Calu3 (cell line): ENCODE data around the gene POFUT1. TPM values are rescaled to one million over a fixed set of nuclear protein-coding genes. Genes with fewer than 3 reads are reported as not detected.

ENCODE experiments used
- BruUV-seq: library from RNA; stranded (reverse); fragments of 400-500 nt; replicated peaks from 2 replicates; lab custom pipeline; 2021; lab: Mats Ljungman, UMichigan
- CTCF ChIA-PET: fragments of 300-600 bp; sonication (Branson Sonifier 250); formaldehyde crosslinking; loops from one replicate; lab custom pipeline; 2022; ENCODE audit warnings: antibody characterized with exemption; lab: Charles Lee
- DNase-seq: peaks from one replicate; pipeline ENCODE4 v3.0.0; 2022
- H3K27ac Mint-ChIP-seq: one replicate; pipeline ENCODE4 v1.8.0; 2022; ENCODE audit warnings: mixed read lengths; ENCODE audit not compliant: unreplicated experiment
- H3K27me3 Mint-ChIP-seq: one replicate; pipeline ENCODE4 v1.8.0; 2022; ENCODE audit warnings: mixed read lengths; ENCODE audit not compliant: unreplicated experiment
- H3K36me3 Mint-ChIP-seq: one replicate; pipeline ENCODE4 v1.8.0; 2022; ENCODE audit warnings: mild to moderate bottlenecking, moderate library complexity, mixed read lengths; ENCODE audit not compliant: insufficient read depth, unreplicated experiment
- H3K4me1 Mint-ChIP-seq: one replicate; pipeline ENCODE4 v1.8.0; 2022; ENCODE audit warnings: mild to moderate bottlenecking, low read depth, mixed read lengths; ENCODE audit not compliant: unreplicated experiment
- H3K4me3 Mint-ChIP-seq: one replicate; pipeline ENCODE4 v1.8.0; 2022; ENCODE audit warnings: mild to moderate bottlenecking, low read depth, moderate library complexity, mixed read lengths; ENCODE audit not compliant: unreplicated experiment
- H3K9me3 Mint-ChIP-seq: one replicate; pipeline ENCODE4 v1.8.0; 2022; ENCODE audit warnings: low read depth, mixed read lengths; ENCODE audit not compliant: unreplicated experiment
- CTCF ChIP-seq: fragments of 200-600 bp; IDR thresholded peaks from one replicate; pipeline ENCODE4 v1.8.0; 2022; ENCODE audit warnings: antibody characterized with exemption; ENCODE audit not compliant: unreplicated experiment
- intact Hi-C: fragments of 100-400 bp; cut with micrococcal nuclease; formaldehyde crosslinking; loops from one replicate; pipeline ENCODE4 v1.10.0; 2022; ENCODE audit not compliant: unreplicated experiment
- total RNA-seq: library from RNA; stranded (reverse); gene quantifications from 2 replicates; pipeline ENCODE4 v1.2.3, GENCODE V29; 2022

Gene POFUT1
- total RNA-seq, 1 experiment from 2014 or later, result 87.3 TPM

- intact Hi-C loops, result no loop called here
- no peaks in the 10 kb centered on the region for H3K9me3 Mint-ChIP-seq
- H3K27ac Mint-ChIP-seq, result peak overlapping the region; percentile 54
- peak overlapping the region; percentile 55 for H3K4me3 Mint-ChIP-seq
- BruUV-seq, result no TSS peak
- H3K4me1 Mint-ChIP-seq, result no peaks in the 10 kb centered on the region
- H3K36me3 Mint-ChIP-seq, result peaks cover 6% of the 10 kb centered on the region
- TF ChIP-seq CTCF, result no peak
- H3K27me3 Mint-ChIP-seq, result peaks cover 9% of the 10 kb centered on the region
- CTCF ChIA-PET, result interaction anchor here (0.6 kb wide), 1 partner anchor 209 kb away, joined by 4 read pairs; no protein-coding TSS in a partner anchor
- DNase-seq, result no peak
Measured at GRCh38 chr20:32189691-32190615, 17.7 kb upstream of the POFUT1 start.

DNA sequence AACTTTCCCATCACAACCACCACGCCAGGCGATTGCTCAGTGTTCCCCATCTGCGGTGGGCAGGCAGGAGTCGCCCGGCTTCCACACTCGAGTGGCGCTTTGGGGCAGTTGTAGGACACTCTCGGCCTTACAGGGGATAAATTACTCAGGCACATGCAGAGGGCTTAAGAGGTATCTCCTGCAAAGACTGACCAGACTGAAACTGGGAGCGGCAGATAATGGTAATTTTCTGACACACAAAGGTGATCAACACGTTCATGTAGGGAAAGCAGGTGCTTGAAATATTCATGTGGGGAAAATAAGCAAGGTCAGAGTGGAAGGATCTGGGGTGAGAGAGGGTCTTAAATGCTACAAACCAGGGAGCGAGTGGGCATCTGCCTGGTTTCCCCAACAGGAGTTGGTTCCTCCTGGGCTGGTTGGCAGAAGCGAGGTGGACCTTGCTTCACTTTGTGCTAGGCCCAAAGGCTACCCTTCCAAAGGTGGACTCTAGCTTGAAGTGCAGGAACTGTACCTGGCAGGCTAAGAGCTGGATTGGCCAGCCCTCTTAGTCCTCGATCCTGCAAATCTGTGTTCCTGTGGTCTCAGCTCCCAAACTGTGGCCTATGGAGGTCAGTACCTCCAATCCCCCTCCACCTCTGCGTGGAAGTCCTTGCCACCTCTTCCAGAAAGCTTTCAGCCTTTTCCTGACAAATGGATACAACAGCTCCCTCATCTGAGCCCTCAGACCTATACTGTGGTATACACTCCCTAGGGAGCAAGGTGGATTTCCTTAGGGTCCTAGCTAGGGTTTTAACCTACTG is 16.9 kb upstream of the POFUT1 start:
- TF ChIP-seq CTCF, result no peak
- Mint-ChIP-seq H3K36me3 (peaks cover 10% of the 10 kb centered on the region), H3K4me3 (peak overlapping the region; percentile 55), H3K27me3 (peaks cover under 1% of the 10 kb centered on the region), H3K4me1 (no peaks in the 10 kb centered on the region), H3K27ac (no peak overlapping the region), H3K9me3 (no peaks in the 10 kb centered on the region)
- no peak for DNase-seq
- CTCF ChIA-PET, result interaction anchor here (0.6 kb wide), 1 partner anchor 208 kb away, joined by 4 read pairs; no protein-coding TSS in a partner anchor
- BruUV-seq, result no TSS peak
- intact Hi-C loops, result no loop called here

DNA sequence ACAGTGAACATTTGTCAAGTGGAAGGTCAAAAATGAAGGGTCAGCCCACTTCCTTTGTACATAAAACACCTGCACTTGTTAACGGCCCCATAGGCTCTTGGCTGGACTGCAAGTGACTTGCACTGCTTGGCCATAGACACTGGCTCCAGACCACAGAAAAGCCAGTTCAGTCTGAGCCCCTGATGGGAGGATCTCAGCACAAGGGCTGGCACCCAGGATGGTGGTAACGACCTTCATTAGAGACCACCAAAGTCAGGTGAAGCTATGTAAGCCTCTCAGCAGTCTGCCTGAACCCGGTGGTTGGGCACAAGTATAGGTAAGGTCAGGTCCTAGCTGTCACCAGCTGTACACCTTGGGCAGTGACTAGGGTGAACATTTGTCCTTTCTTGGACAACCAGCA is 16.3 kb upstream of the POFUT1 start:
- intact Hi-C loops, result no loop called here
- DNase-seq, result no peak
- no peak overlapping the region for H3K4me3 Mint-ChIP-seq
- H3K27me3 Mint-ChIP-seq, result no peaks in the 10 kb centered on the region
- no peaks in the 10 kb centered on the region for H3K4me1 Mint-ChIP-seq
- no peaks in the 10 kb centered on the region for H3K9me3 Mint-ChIP-seq
- peaks cover 16% of the 10 kb centered on the region for H3K36me3 Mint-ChIP-seq
- no peak overlapping the region for H3K27ac Mint-ChIP-seq
- no TSS peak for BruUV-seq
- no peak for TF ChIP-seq CTCF
- CTCF ChIA-PET, result no interaction called here

- H3K4me3 Mint-ChIP-seq, result no peak overlapping the region
- H3K9me3 Mint-ChIP-seq, result no peaks in the 10 kb centered on the region
- DNase-seq, result no peak
- no peak overlapping the region for H3K27ac Mint-ChIP-seq
- no peaks in the 10 kb centered on the region for H3K4me1 Mint-ChIP-seq
- CTCF ChIA-PET, result no interaction called here
- BruUV-seq, result no TSS peak
- no peak for TF ChIP-seq CTCF
- peaks cover 21% of the 10 kb centered on the region for H3K36me3 Mint-ChIP-seq
- no peaks in the 10 kb centered on the region for H3K27me3 Mint-ChIP-seq
- intact Hi-C loops, result no loop called here
Measured at GRCh38 chr20:32191873-32192272, 15.8 kb upstream of the POFUT1 start.
